ENCODE data around the gene CARD6. TPM values are rescaled to one million over a fixed set of nuclear protein-coding genes. Genes with fewer than 3 reads are reported as not detected.

Gene CARD6
- polyA plus RNA-seq, 2 of the 4 experiments (the other 2 are of a cell fraction), result 5.2 to 5.7 TPM

- CTCF ChIA-PET, result interaction anchor here (0.6 to 2.2 kb wide), 14 partner anchors 9 to 1298 kb away, joined by 3 to 6 read pairs (median 4); partner anchors contain the start of gene CARD6
- WGBS (ENCODE audit: missing lambda C conversion rate), result 30% methylated on average over 10 of the region's 10 CpGs
- 0 out of 3 replicates have a peak overlapping the region, but pooled peaks have one; percentile 9 for H3K4me2 ChIP-seq
Observed at GRCh38 chr5:40879163-40879942, 38.2 kb downstream of the CARD6 start.

More at GRCh38 chr5:40879163-40879942, 38.2 kb downstream of the CARD6 start:
- POLR2A ChIA-PET, result no interaction called here
- Histone ChIP-seq H3K9me3 (no peaks in the 10 kb centered on the region), H3K4me3 (no peak overlapping the region), H3K27ac (no peak overlapping the region), H3K4me1 (no peaks in the 10 kb centered on the region)
- no peak for TF ChIP-seq MAX (IDR thresholded peaks at IDR 0.05)
- no peak for TF ChIP-seq EP300 (IDR thresholded peaks at IDR 0.05)
- no peak for TF ChIP-seq HOXB13 (CRISPR knock-in tag; IDR thresholded peaks at IDR 0.05; ENCODE audit: low read depth)
- no peak for TF ChIP-seq TP53 (CRISPR knock-in tag; IDR thresholded peaks at IDR 0.05)
- peak; percentile 72 to 78 for TF ChIP-seq RAD21 (conservative IDR thresholded peaks at IDR 0.05 in 1 of 2, IDR thresholded peaks at IDR 0.05 in 1 of 2)
- TF ChIP-seq RFX5 (IDR thresholded peaks at IDR 0.05), result no peak
- no peak for TF ChIP-seq CHD2 (IDR thresholded peaks at IDR 0.05; ENCODE audit: low read length, partially characterized antibody)
- TF ChIP-seq TFCP2L1 (CRISPR knock-in tag; IDR thresholded peaks at IDR 0.05), result no peak
- no peak for TF ChIP-seq HEYL (CRISPR knock-in tag; IDR thresholded peaks at IDR 0.05)
- TF ChIP-seq CTCF (IDR thresholded peaks at IDR 0.05), result peak; percentile 81
- TF ChIP-seq HES2 (IDR thresholded peaks at IDR 0.05), result no peak
- no peak for TF ChIP-seq MAFK (IDR thresholded peaks at IDR 0.05; ENCODE audit: partially characterized antibody)
- TF ChIP-seq ZSCAN20 (CRISPR knock-in tag; IDR thresholded peaks at IDR 0.05), result no peak
- TF ChIP-seq MYC (IDR thresholded peaks at IDR 0.05; ENCODE audit: borderline replicate concordance, low read length), result no peak
- TF ChIP-seq E2F6 (IDR thresholded peaks at IDR 0.05; ENCODE audit: borderline replicate concordance, low read depth), result no peak
- no peak for TF ChIP-seq CBX2 (IDR thresholded peaks at IDR 0.05; ENCODE audit: borderline replicate concordance, low read depth)
- TF ChIP-seq CHD4 (IDR thresholded peaks at IDR 0.05; ENCODE audit: borderline replicate concordance), result no peak
- no peak for TF ChIP-seq HDAC2 (IDR thresholded peaks at IDR 0.05)
- TF ChIP-seq REST (IDR thresholded peaks at IDR 0.05), result no peak
- TF ChIP-seq POLR2A (IDR thresholded peaks at IDR 0.05; ENCODE audit: low read length), result no peak
- peak; percentile 63 for TF ChIP-seq SMC3 (IDR thresholded peaks at IDR 0.05)
- DNase-seq (ENCODE audit: low read depth in 1 of 2, low spot score in 1 of 2) (peak; percentile 26 to 27), ATAC-seq (peak in 1 of 2 experiments; percentile 70; a peak in 4 of 6 replicates), FAIRE-seq (no peak)

Data from A549 (cell line).